Activated CD4-positive, CD25-positive, alpha-beta regulatory T cell treated with anti-CD3 and anti-CD28 coated beads, Interleukin-2, amount 50 U/mL, for 16 hours (primary cell): Measurements from ENCODE around the gene CCDC88A.

ENCODE experiments used
- DNase-seq: peaks from one replicate; pipeline ENCODE4 v3.0.0-alpha.2; 2020; ENCODE audit warnings: low read depth, low spot score

The CCDC88A gene

DNA sequence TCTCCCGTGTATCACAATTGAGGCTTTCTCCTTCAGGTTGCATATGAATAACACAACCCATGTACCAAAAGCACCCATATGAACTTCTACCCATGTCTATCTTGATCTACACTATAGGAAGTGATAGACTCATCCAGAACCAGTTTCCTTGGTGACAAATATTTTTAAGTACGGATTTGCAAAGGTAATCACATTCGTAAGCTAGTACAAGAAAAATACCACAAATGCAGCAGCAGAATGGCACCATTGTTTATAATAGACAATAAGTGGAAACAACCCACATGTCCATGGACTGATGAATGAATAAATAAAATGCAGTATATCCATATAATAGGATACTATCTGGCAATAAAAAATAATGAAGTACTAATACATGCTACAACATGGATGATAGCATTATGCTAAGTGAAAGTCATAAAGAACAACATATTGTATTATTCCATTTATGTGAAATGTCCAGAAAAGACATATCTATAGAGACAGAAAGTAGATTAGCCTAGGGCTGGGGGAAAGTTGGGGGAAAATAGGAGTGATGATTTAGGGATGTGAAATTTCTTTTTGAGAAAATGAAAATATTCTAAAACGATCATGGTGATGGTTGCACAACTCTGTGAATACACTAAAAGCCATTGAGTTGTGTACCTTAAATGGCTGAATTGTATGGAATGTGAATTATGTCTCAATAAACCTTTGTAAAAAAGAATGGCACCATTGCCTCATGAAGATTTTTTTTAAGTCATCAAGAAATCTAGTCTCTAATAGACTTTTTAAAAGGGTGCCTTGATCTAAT is 3.4 kb upstream of the CCDC88A start:
- DNase-seq, result no peak

- no peak for DNase-seq
These were observed 1.7 kb upstream of the CCDC88A start for GRCh38 chr2:55421326-55421725.

DNA sequence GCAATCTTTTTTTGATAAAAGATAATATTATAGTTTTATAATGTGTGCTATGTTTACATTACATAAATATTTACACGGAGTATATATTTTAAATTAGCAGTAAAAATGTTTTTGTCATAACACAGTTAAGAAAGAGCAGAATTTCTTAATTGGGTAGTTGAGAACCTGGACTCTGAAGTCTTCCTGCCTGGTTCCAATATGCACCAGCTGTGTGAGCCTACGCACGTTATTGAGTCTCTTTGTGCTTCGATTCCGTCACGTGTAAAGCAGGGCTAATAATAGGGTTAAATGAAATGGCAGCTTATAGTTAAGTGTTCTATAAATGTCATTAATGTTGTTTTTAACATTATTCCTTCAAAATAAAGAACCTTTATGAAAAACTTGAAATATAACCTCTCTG is 1.2 kb upstream of the CCDC88A start:
- DNase-seq, result no peak

DNA sequence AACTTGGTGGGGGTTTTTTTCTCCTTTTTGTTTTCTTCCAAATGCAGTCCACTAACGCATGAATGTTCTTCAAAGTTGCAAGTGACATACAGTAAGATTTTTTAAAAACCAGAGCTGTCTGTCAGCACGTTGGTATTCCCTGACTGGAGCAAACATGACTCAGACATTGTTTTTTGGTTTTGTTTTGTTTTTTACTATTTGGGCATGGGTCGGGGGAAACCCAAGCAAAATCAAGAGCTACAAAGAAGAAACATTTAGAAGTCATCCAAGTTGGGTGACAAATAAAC is 726 bp upstream of the CCDC88A start:
- no peak for DNase-seq

GRCh38 chr2:55419233-55419678 is 400 bp downstream of the CCDC88A start:
- DNase-seq, result no peak

DNA sequence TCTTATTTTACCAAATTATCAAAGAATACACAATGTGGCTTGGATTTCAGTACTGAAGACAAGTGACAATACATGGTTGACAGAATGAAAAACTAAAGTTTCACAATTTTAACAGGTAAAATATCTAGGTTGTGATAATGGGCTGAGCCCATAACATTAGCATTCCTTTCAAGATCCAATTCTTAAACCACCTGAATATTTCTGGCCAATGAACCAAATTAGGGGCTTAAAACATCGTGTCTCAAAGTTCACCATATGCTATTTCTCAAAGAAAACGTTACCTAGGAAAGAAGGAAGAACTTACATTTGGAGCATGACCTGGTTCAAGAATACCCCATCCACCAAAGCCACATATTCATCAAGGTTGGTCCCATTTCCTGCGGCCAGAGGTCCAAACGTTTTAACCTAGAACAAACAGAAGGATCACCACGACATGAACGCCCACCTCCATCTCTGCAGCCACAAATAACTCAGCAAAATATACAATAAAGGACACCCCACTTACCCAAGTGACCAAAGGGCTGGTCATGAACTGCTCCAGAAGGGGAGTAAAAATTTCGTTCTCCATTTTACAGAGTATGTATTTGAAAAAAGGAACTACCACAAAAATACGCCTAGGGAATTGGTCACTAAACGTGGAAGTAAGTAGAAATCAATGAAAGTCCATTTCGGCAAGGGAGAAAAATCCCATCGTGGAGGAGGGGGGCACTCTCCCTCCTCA is 984 bp downstream of the CCDC88A start:
- DNase-seq, result no peak

DNA sequence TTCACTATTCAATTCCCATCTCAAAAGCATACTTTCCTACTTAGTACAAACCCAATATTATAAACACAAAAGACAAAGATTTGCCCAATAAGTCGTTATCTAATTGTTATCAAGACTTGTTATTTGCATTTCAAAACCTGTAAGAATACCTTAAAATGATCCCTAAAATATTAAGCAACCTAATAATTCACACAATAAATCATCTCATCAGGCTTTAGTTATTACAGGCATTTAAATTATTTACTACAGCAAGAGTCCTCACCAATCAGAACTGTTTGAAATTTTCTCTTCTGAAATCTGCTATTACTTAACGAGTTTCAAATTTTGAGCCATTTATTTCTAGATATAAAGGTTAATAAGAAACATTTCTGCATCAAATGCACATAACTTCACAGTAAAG is 1.6 kb downstream of the CCDC88A start:
- DNase-seq, result no peak

GRCh38 chr2:55416786-55417568 is 2.7 kb downstream of the CCDC88A start:
- no peak for DNase-seq

DNA sequence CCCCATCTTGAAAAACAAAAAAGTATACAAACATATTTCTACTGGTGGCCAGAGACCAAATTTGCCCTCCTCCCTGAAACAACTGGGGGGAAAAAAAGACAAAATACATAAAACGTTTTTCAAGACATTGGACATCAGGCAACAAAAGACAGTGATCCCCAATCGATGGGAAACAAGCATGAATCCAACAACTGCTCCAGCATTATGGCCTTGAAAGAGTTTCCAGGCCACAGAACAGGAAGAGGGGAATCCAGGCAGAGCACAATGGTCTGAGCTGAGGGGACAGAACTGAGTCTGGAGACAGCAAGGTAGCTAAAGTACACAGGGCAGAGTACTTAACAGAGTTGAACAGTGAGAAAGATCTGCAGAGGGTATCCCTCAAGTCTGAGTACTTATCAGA is 4.4 kb downstream of the CCDC88A start:
- no peak for DNase-seq

GRCh38 chr2:55408918-55409868 is 10.5 kb downstream of the CCDC88A start:
- DNase-seq, result no peak

- DNase-seq, result no peak
These were observed 11.4 kb downstream of the CCDC88A start for GRCh38 chr2:55408098-55408882.

DNA sequence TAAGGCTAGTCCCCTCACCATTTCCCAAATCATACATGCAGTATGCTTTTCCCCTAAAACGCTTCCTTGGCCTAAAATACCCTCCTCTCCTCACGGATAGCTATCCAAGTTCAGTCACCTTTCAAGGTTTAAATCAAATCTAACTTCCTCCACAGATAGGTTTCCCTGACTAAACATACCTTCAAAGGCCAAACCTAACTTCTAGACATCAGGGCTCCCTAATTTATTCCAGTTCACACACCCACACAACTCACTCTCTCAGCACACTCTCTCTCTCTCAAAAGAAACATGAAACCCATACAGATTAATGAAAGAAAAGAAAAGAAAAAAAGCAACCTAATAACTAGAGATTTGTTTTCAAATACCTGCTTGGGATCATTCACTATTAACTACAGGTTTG is 14.5 kb downstream of the CCDC88A start:
- DNase-seq, result no peak

DNA sequence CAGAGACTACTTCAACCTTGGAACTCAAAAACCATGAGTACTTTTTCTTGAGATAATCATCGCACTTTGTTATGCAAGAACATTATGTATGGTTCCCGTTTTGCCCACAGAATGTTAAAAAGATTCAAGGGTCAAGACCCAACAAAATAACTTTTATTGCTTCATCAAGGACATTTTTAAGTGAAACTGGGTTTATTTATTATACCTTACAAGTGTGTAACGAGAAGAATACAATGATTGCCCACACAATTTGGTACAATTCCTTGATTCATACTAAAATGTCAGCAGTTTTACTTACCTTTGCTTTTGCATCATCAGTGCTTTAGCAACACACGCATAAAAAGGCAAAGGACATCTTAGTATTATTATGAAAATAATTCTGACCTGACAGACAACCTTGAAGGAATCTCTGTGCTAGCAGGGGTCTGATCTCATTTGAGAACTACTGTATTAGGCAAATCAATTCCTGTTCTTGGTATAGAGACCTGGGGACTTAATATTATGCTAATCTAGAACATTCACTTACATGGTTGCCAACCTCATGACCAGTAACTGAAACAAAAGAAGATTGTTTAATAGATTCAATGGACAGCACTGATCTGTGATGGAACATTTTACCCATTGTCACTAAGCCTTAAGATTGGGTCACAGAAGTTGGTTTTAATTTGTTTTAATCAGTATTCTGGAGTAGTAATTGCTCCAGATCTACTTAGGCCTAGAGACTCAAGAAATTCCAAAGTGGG is 16.2 kb downstream of the CCDC88A start:
- no peak for DNase-seq

DNA sequence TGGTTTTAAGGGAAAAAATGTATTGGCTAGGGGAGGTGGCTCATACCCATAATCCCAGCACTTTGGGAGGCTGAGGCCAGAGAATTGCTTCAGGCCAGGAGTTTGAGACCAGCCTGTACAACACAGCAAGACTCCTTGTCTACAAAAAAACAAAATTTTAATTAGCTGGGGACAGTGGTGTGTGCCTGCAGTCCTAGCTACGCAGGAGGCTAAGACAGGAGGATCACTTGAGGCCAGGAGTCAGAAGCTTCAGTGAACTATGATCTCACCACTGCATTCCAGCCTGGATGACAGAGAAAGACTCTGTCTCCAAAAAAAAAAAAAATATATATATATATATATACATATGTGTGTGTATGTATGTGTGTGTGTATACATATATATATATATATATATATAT is 18.5 kb downstream of the CCDC88A start:
- no peak for DNase-seq

GRCh38 chr2:55400332-55400731 is 19.3 kb downstream of the CCDC88A start:
- DNase-seq, result no peak

GRCh38 chr2:55399815-55400214 is 19.8 kb downstream of the CCDC88A start:
- DNase-seq, result no peak

GRCh38 chr2:55395724-55396605 is 23.7 kb downstream of the CCDC88A start:
- DNase-seq, result no peak

DNA sequence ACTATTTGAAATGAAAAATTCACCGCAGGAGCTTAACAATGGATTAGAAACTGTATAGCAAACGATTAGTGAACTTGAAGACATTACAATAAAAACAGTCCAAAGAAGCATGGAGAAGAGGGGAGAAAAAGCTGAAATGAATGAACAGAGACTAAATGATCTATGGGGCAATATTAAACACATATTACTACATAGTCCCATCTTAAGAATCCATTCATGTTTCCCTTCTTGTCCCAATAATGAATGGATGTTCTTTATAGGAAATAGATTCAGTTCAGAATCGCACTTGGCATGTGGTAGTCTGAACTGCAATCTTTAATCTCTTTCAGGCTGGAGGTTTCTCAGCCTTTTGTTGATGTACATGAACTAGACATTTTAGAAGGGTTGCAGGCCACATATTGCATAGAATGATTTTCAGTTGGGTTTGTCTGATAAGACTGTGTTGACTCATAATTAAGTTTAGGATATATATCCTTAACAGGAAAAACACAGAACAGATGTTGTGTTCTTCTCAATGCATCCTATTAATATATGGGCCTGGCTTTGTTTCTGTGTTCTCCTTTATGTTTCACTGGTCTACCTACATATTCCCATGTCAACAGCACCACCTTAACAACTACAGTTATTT is 27.9 kb downstream of the CCDC88A start:
- no peak for DNase-seq
